HuH-7.5 (cell line): Measurements from ENCODE around the gene ATP6V1A.

Experiments
- DNase-seq: peaks from one replicate; pipeline ENCODE4 v3.0.0; 2011; ENCODE audit warnings: low spot score

Gene ATP6V1A

GRCh38 chr3:113747283-113748046, 630 bp downstream of the ATP6V1A start:
- no peak for DNase-seq

- no peak for DNase-seq
Observed at GRCh38 chr3:113751141-113751540, 4.3 kb downstream of the ATP6V1A start.

GRCh38 chr3:113753376-113753985, 6.6 kb downstream of the ATP6V1A start:
- no peak for DNase-seq

- no peak for DNase-seq
Observed at GRCh38 chr3:113754494-113755159, 7.8 kb downstream of the ATP6V1A start.

GRCh38 chr3:113758389-113759024, 11.7 kb downstream of the ATP6V1A start:
- DNase-seq: no peak

GRCh38 chr3:113764698-113765097, 17.9 kb downstream of the ATP6V1A start:
- DNase-seq: no peak

GRCh38 chr3:113769551-113769950, 22.7 kb downstream of the ATP6V1A start:
- DNase-seq: no peak

GRCh38 chr3:113771993-113772392, 25.2 kb downstream of the ATP6V1A start:
- no peak for DNase-seq

- DNase-seq: no peak
Observed at GRCh38 chr3:113773381-113773780, 26.5 kb downstream of the ATP6V1A start.

GRCh38 chr3:113775516-113775915, 28.7 kb downstream of the ATP6V1A start:
- no peak for DNase-seq

GRCh38 chr3:113776564-113776963, 29.7 kb downstream of the ATP6V1A start:
- DNase-seq: no peak

GRCh38 chr3:113783463-113783862, 36.6 kb downstream of the ATP6V1A start:
- DNase-seq: no peak

- DNase-seq: no peak
Observed at GRCh38 chr3:113783980-113784379, 37.1 kb downstream of the ATP6V1A start.

GRCh38 chr3:113791381-113791780, 44.5 kb downstream of the ATP6V1A start:
- no peak for DNase-seq

- DNase-seq: no peak
Observed at GRCh38 chr3:113794526-113794925, 47.7 kb downstream of the ATP6V1A start.

GRCh38 chr3:113795693-113796092, 48.9 kb downstream of the ATP6V1A start:
- DNase-seq: no peak

GRCh38 chr3:113802795-113803455, 56.1 kb downstream of the ATP6V1A start:
- no peak for DNase-seq

GRCh38 chr3:113804661-113805060, 57.8 kb downstream of the ATP6V1A start:
- no peak for DNase-seq

GRCh38 chr3:113805249-113805648, 58.4 kb downstream of the ATP6V1A start:
- DNase-seq: no peak

- no peak for DNase-seq
Observed at GRCh38 chr3:113812854-113813253, 66.0 kb downstream of the ATP6V1A start.

GRCh38 chr3:113819866-113820265, 73.0 kb downstream of the ATP6V1A start:
- no peak for DNase-seq

GRCh38 chr3:113825090-113825489, 78.3 kb downstream of the ATP6V1A start:
- peak; percentile 44 for DNase-seq
